GM12878 (cell line): Measurements from ENCODE around the gene NTRK1. TPM values are rescaled to one million over a fixed set of nuclear protein-coding genes. Genes with fewer than 3 reads are reported as not detected.

Experiments used
- ATAC-seq: fragments of 200-7000 bp; cut with Tn5 transposase; 3 replicates; pipeline ENCODE4 v1.9.1; 2020; ENCODE audit warnings: mild to moderate bottlenecking, moderate library complexity
- BruUV-seq: library from RNA; stranded (reverse); fragments of 400-500 nt; replicated peaks from 2 replicates; lab custom pipeline; 2021; lab: Mats Ljungman, UMichigan
- CTCF ChIA-PET: fragments of 300-600 bp; sonication (Branson Sonifier 250); formaldehyde crosslinking; extraction: SDS; loops from one replicate; lab custom pipeline; 2021; ENCODE audit warnings: inconsistent platforms; lab: Yijun Ruan, JAX
- POLR2A ChIA-PET: fragments of 350-600 bp; formaldehyde crosslinking; extraction: SDS; loops from one replicate; lab custom pipeline; 2021; ENCODE audit warnings: inconsistent platforms; lab: Charles Lee
- RAD21 ChIA-PET: fragments of 300-600 bp; sonication (Branson Sonifier 250); formaldehyde crosslinking; loops from one replicate; lab custom pipeline; 2023; ENCODE audit warnings: antibody characterized with exemption; ENCODE audit not compliant: unreplicated experiment; lab: Charles Lee
- SMC1A ChIA-PET: fragments of 300-600 bp; sonication (Branson Sonifier 250); formaldehyde crosslinking; loops from one replicate; lab custom pipeline; 2023; ENCODE audit not compliant: unreplicated experiment, uncharacterized antibody; lab: Charles Lee
- DNase-seq: peaks from one replicate; pipeline ENCODE4 v3.0.0-alpha.2; 2011; ENCODE audit warnings: low read depth, low spot score
- FAIRE-seq: peaks from 3 replicates; lab custom pipeline; 2011; peaks lifted over from hg19 to GRCh38; lab: Jason Lieb, UNC
- H2AFZ ChIP-seq: 2 replicates; pipeline ENCODE4 v1.6.0; 2011; ENCODE audit warnings: low read depth, low read length, control low read depth; ENCODE audit not compliant: control insufficient read depth
- H3K27ac ChIP-seq: 2 replicates; pipeline ENCODE4 v1.5.1; 2011; ENCODE audit warnings: control low read depth; ENCODE audit not compliant: control insufficient read depth, insufficient read depth
- H3K27me3 ChIP-seq, 2 experiments: replicated peaks in 1 of 2; 2 replicates each; pipeline versions ENCODE4 v1.6.0 to v1.6.1; 2011; ENCODE audit warnings: low read length in 1 of 2; ENCODE audit not compliant: control insufficient read depth in 2 of 2, insufficient read depth in 2 of 2
- H3K36me3 ChIP-seq, 2 experiments: 2 replicates each; pipeline ENCODE4 v1.5.1; 2011; ENCODE audit warnings: low read length in 1 of 2; ENCODE audit not compliant: control insufficient read depth in 2 of 2, insufficient read depth in 2 of 2
- H3K4me1 ChIP-seq: 2 replicates; pipeline ENCODE4 v1.6.1; 2011; ENCODE audit warnings: mild to moderate bottlenecking, low read length, moderate library complexity, mixed read lengths; ENCODE audit not compliant: control insufficient read depth, insufficient read depth
- H3K4me2 ChIP-seq: 2 replicates; pipeline ENCODE4 v1.6.0; 2011; ENCODE audit warnings: control low read depth; ENCODE audit not compliant: control insufficient read depth, insufficient read depth
- H3K4me3 ChIP-seq: fragments of 200-600 bp; sonication (generic); 2 replicates; pipeline ENCODE4 v1.5.1; 2016
- H3K79me2 ChIP-seq: 2 replicates; pipeline ENCODE4 v1.6.0; 2011; ENCODE audit warnings: low read length; ENCODE audit not compliant: control insufficient read depth, insufficient read depth
- H3K9ac ChIP-seq: 2 replicates; pipeline ENCODE4 v1.8.0; 2011; ENCODE audit warnings: low read length, control low read depth, mixed read lengths; ENCODE audit not compliant: control insufficient read depth, insufficient read depth
- H3K9me3 ChIP-seq: replicated peaks from 3 replicates; pipeline ENCODE4 v1.5.1; 2011; ENCODE audit warnings: mild to moderate bottlenecking, low read length; ENCODE audit not compliant: control insufficient read depth, insufficient read depth
- H4K20me1 ChIP-seq: 2 replicates; pipeline ENCODE4 v1.6.0; 2011; ENCODE audit not compliant: control insufficient read depth, insufficient read depth
- WRNIP1 ChIP-seq: IDR thresholded peaks from 2 replicates; pipeline ENCODE4 v1.6.1; 2011; ENCODE audit warnings: low read depth, low read length, improper control_type of control experiment, borderline replicate concordance
- WGBS: methylation state at CpG from one replicate; pipeline ENCODE4 v1.1.6; 2016; ENCODE audit warnings: low lambda C conversion rate; ENCODE audit not compliant: insufficient replicate concordance, insufficient coverage; ENCODE audit errors: missing lambda C conversion rate; 5-methylcytosine and 5-hydroxymethylcytosine counted together
- in situ Hi-C: fragments of 300-500 bp; cut with MboI; formaldehyde crosslinking; loops from 9 replicates; pipeline ENCODE4 v1.14.3; 2018; ENCODE audit warnings: mixed read lengths
- intact Hi-C: fragments of 100-400 bp; cut with micrococcal nuclease; formaldehyde crosslinking; loops from one replicate; pipeline ENCODE4 v1.14.2; 2022; ENCODE audit not compliant: unreplicated experiment
- polyA plus RNA-seq, 11 experiments: library from polyadenylated mRNA; depleted of rRNA in 4 of 11; unstranded in 6 of 11; stranded (reverse) in 5 of 11; fragments of >200 nt; fragmentation: Nextera tagmentation in 4 of 11; fragmentation: Illumina TruSeq in 1 of 11; extraction: Ambion mirVana in 4 of 11; extraction: Trizol in 1 of 11; gene quantifications; 1 replicate in 1 of 11; 2 replicates in 10 of 11; pipeline versions ENCODE4 v1.2.1 to v1.2.3, GENCODE V29; 2011 to 2016; ENCODE audit warnings: inconsistent platforms in 2 of 11, missing spikeins in 2 of 11, low read depth in 1 of 11
- total RNA-seq, 4 experiments: library from RNA; depleted of rRNA in 3 of 4; stranded (reverse); fragments of >200 nt in 3 of 4; fragmentation: Illumina TruSeq in 1 of 4; extraction: Trizol in 1 of 4; gene quantifications; 2 replicates each; pipeline versions ENCODE4 v1.2.1 to v1.2.3, GENCODE V29; 2013 to 2021
- TF ChIP-seq, protein P1 (sequence below): IDR thresholded peaks from 2 replicates; pipeline ENCODE4 v1.6.1; 2011; ENCODE audit warnings: borderline replicate concordance, low read depth, mild to moderate bottlenecking, moderate library complexity, mixed read lengths, low read length; ENCODE audit not compliant: insufficient read depth; ENCODE audit errors: extremely low read length

NTRK1 gene
- total and polyA plus RNA-seq, 10 of the 15 experiments (the other 5 are each of a cell fraction or from before 2014, with no cell fraction given) = 0.10 to 0.56 (median 0.40) TPM; not detected in 7

DNA sequence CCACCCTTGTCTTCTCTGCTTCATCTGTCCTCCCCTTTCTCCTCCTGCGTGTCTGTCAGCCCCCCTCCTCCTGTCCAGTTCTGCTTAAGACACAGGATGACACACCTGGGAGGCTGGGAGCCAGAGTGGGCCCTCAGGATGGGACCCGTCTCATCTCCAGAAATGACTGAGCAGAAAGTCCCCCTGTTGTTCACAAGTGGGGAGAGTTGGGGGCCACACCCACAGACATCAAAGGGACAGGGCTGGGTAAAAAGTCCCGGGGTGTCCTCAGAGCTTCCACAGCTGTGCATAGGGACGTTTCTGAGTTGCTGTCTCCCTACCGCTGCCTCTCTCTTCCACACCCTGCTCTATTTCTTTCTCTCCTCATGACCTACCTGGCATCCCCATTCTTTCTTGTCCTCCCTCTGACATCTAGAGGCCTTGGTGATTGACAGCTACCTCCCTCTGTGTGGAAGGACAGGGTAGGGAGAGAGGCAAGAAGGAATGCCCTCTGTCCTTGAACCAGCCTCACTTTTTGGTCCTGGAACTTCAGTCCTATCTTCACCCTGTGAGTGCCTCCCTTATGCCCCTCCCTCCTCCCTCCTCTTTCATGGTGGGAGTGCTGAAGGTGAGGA is 24.5 kb upstream of the NTRK1 start (continued):
- TF ChIP-seq, protein P1, sequence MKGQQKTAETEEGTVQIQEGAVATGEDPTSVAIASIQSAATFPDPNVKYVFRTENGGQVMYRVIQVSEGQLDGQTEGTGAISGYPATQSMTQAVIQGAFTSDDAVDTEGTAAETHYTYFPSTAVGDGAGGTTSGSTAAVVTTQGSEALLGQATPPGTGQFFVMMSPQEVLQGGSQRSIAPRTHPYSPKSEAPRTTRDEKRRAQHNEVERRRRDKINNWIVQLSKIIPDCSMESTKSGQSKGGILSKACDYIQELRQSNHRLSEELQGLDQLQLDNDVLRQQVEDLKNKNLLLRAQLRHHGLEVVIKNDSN = no peak

DNA sequence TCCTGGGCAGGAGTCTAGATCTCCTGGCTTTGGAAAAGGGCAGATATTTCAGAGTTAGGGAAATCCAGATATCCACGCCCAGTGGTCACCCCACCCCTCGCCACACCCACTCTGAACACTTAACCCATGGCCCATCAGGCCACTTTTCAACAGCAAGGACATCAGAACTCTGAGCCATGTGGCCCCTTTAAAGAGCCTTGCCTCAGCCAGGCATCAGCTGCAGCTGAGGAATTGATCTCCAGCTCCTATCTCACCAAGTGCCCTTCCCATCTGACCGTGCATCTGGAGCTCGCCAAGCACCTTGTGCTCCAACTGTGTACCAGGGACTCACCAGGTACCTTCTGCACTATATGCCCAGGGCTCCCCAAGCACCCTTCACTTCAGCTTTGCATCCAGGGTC is 23.8 kb upstream of the NTRK1 start:
- Histone ChIP-seq H3K4me3 (no peak overlapping the region), H3K27ac (no peak overlapping the region), H3K36me3 (no peaks in the 10 kb centered on the region), H3K79me2 (no peaks in the 10 kb centered on the region), H2AFZ (no peak overlapping the region), H3K4me1 (peaks cover 24% of the 10 kb centered on the region), H3K27me3 (no peaks in the 10 kb centered on the region; a peak in 1 of 4 replicates), H3K9me3 (no peaks in the 10 kb centered on the region), H3K4me2 (peak overlapping the region; percentile 90; the same call in 1 of the 2 replicates), H3K9ac (no peak overlapping the region), H4K20me1 (0 out of 2 replicates have a peak, but pooled peaks cover 2% of the 10 kb centered on the region)
- no TSS peak for BruUV-seq
- CTCF ChIA-PET = interaction anchor here (0.6 to 6.9 kb wide), 19 partner anchors 8 to 771 kb away, joined by 3 to 248 read pairs (median 8); partner anchors contain the start of genes INSRR, ISG20L2, METTL25B and NTRK1
- TF ChIP-seq WRNIP1 = no peak
- in situ Hi-C loops = no loop called here
- DNase-seq = no peak
- WGBS = 76% methylated on average over 4 of the region's 4 CpGs
- SMC1A ChIA-PET = interaction anchor here (0.6 to 6.8 kb wide), 12 partner anchors 20 to 225 kb away, joined by 3 to 123 read pairs (median 6); partner anchors contain the start of genes INSRR, ISG20L2, METTL25B and NTRK1
- no peak for FAIRE-seq
- intact Hi-C loops = loop anchor here (5.0 kb wide), 1 partner anchor 40 kb away; no protein-coding TSS in a partner anchor
- RAD21 ChIA-PET = interaction anchor here (0.7 to 6.1 kb wide), 9 partner anchors 15 to 147 kb away, joined by 3 to 113 read pairs (median 8); partner anchors contain the start of genes INSRR, ISG20L2, METTL25B and NTRK1
- POLR2A ChIA-PET = interaction anchor here (0.6 to 2.8 kb wide), 5 partner anchors 11 to 207 kb away, joined by 3 to 9 read pairs (median 4); partner anchors contain the start of genes ISG20L2, METTL25B and NTRK1
- no peak for ATAC-seq
